ENCODE results near the gene XPR1. TPM values are rescaled to one million over a fixed set of nuclear protein-coding genes. Genes with fewer than 3 reads are reported as not detected.

XPR1 gene
- total RNA-seq, 4 donors from 2014 or later = 29.4 to 42.2 (median 33.7) TPM

GRCh38 chr1:180934563-180934962, 302.7 kb downstream of the XPR1 start:
- intact Hi-C loops (cut with DNase I) = no loop called here
- TF ChIP-seq, protein P1, sequence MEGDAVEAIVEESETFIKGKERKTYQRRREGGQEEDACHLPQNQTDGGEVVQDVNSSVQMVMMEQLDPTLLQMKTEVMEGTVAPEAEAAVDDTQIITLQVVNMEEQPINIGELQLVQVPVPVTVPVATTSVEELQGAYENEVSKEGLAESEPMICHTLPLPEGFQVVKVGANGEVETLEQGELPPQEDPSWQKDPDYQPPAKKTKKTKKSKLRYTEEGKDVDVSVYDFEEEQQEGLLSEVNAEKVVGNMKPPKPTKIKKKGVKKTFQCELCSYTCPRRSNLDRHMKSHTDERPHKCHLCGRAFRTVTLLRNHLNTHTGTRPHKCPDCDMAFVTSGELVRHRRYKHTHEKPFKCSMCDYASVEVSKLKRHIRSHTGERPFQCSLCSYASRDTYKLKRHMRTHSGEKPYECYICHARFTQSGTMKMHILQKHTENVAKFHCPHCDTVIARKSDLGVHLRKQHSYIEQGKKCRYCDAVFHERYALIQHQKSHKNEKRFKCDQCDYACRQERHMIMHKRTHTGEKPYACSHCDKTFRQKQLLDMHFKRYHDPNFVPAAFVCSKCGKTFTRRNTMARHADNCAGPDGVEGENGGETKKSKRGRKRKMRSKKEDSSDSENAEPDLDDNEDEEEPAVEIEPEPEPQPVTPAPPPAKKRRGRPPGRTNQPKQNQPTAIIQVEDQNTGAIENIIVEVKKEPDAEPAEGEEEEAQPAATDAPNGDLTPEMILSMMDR (IDR thresholded peaks at IDR 0.05) = no peak
- TF ChIP-seq POLR2A (IDR thresholded peaks at IDR 0.05) = no peak
- Histone ChIP-seq H3K27ac (no peak overlapping the region), H3K4me3 (replicated peaks in 1 of 3) (no peak overlapping the region), H3K4me1 (peaks cover under 1 to 3% of the 10 kb centered on the region in 2 donors), H3K27me3 (no peaks in the 10 kb centered on the region), H3K36me3 (peaks cover 10 to 11% of the 10 kb centered on the region in 2 donors), H3K9me3 (no peaks in the 10 kb centered on the region)
- WGBS, 2 donors = 85 to 87% methylated on average over 4 to 7 of the region's 7 CpGs
- no peak for DNase-seq

DNA sequence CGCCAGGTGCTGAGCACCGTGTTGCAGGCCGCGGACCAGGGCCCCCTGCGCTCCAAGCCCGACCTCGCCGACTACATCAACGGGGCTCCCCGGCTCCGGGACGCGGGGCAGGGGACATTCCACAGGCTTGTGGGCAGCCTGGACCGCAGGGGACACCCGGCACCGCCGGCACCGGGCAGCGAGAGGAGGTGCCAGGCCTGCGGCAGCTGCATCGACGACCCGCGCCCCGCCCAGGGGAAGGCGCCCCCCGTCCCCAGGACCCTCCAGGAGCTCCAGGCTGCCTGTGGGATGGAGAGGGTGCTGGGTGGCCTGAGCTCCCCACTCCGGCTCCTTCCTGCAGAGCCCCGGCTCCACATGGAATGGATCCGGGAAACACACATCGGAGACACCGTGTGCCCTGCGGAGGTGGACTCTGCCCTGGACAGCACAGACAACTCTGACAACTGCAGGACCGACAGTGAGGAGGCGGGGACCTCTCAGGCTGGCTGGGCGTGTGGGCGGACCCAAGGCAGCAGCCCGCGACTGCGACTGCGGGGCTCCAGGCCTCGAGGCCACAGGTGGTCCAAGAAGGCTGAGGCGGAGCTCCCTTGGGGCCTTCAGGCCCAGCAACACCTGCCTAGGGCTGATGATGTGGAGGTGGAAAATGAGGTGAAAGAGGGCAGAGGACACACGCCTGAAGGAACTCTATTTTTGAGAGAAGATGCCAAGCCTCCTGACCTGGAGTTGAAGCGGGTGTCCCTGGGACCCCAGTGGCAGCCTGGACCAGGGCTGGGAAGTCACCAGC, 303.7 kb downstream of the XPR1 start:
- WGBS, 2 donors = 82 to 84% methylated on average over 19 to 30 of the region's 45 CpGs
- TF ChIP-seq POLR2A (IDR thresholded peaks at IDR 0.05) = no peak
- TF ChIP-seq, protein P1 (IDR thresholded peaks at IDR 0.05) = no peak
- no peaks in the 10 kb centered on the region for H3K27me3 ChIP-seq
- DNase-seq = no peak
- H3K27ac ChIP-seq = no peak overlapping the region
- intact Hi-C loops (cut with DNase I) = no loop called here
- no peaks in the 10 kb centered on the region for H3K9me3 ChIP-seq
- H3K36me3 ChIP-seq = peaks cover 10 to 11% of the 10 kb centered on the region in 2 donors
- no peak overlapping the region for H3K4me3 ChIP-seq (replicated peaks in 1 of 3)
- no peaks in the 10 kb centered on the region for H3K4me1 ChIP-seq

DNA sequence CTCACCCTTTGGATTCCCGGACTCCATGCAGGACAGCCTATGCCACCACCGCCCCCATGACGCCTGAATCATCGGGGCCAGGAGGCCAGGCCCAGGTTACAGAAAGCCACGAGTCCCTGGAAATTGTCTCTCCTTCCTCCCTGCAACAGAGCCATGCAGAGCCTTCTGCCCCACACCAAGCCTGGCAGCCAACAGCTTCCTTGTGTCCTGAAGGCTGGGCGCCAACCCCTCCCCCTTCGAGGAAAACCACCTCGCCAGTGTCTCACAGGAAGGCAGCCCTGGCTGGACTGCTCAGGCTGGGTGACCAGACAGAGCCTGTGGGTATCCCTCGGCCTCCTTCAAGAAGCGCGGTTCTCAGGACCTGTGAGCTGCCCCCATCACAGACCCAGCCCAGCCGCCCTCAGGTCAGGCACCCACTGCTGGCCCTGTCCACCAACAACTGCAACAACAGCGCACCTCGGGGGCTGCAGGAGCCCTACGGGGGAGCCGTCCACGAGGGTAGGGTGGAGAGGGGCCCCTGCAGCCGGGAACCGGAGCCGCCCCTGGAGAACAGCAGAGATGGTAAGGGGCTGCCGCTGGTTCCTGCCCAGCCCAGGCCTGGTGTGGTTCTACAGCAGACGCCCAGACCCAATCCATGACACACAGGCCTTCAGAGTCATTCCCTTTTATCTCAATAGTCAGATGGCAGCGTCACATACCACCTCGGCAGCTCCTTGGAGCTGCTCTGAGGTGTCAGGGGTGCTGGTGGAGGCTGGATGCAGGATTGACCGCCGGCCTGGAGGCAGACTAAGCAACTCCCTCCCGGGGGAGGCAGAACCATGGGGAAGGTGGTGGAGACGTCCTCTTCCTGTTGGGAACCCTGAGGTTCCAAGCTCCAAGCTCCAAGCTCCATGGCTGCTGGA, 304.5 kb downstream of the XPR1 start:
- TF ChIP-seq, protein P1 (IDR thresholded peaks at IDR 0.05) = no peak
- no peak for TF ChIP-seq POLR2A (IDR thresholded peaks at IDR 0.05)
- intact Hi-C loops (cut with DNase I) = no loop called here
- no peaks in the 10 kb centered on the region for H3K9me3 ChIP-seq
- H3K27ac ChIP-seq = no peak overlapping the region
- 94 to 95% methylated on average over 21 to 23 of the region's 28 CpGs for WGBS, 2 donors
- DNase-seq = no peak
- H3K36me3 ChIP-seq = peaks cover 10 to 11% of the 10 kb centered on the region in 2 donors
- H3K4me1 ChIP-seq = no peaks in the 10 kb centered on the region
- no peaks in the 10 kb centered on the region for H3K27me3 ChIP-seq
- H3K4me3 ChIP-seq (replicated peaks in 1 of 3) = no peak overlapping the region

GRCh38 chr1:180937012-180937372, 305.2 kb downstream of the XPR1 start:
- H3K4me1 ChIP-seq = no peaks in the 10 kb centered on the region
- whole genome bisulfite sequencing, 2 donors = 100% methylated on average over 1 of the region's 1 CpG
- DNase-seq = no peak
- H3K9me3 ChIP-seq = no peaks in the 10 kb centered on the region
- no peak overlapping the region for H3K4me3 ChIP-seq (replicated peaks in 1 of 3)
- no peaks in the 10 kb centered on the region for H3K27me3 ChIP-seq
- no peak overlapping the region for H3K27ac ChIP-seq
- intact Hi-C loops (cut with DNase I) = no loop called here
- peaks cover 10 to 11% of the 10 kb centered on the region in 2 donors for H3K36me3 ChIP-seq
- TF ChIP-seq POLR2A (IDR thresholded peaks at IDR 0.05) = no peak
- TF ChIP-seq, protein P1 (IDR thresholded peaks at IDR 0.05) = no peak
